CD1c-positive myeloid dendritic cell (primary cell): Measurements from ENCODE around the gene MIA2.
"Not testable (repeated sequence)": the region's sequence is repeated elsewhere in the genome, so short reads cannot be mapped to it uniquely, and the experiment has no call there.

ENCODE experiments used
- DNase-seq: peaks from one replicate; pipeline ENCODE4 v3.0.0-alpha.2; 2016; ENCODE audit errors: extremely low spot score

MIA2 gene

GRCh38 chr14:39268393-39268792, 34.7 kb downstream of the MIA2 start:
- no peak for DNase-seq

- no peak for DNase-seq
Observed at GRCh38 chr14:39272918-39273317, 39.2 kb downstream of the MIA2 start.

- no peak for DNase-seq
Observed at GRCh38 chr14:39275395-39275794, 41.7 kb downstream of the MIA2 start.

- no peak for DNase-seq
Observed at GRCh38 chr14:39276005-39276404, 42.3 kb downstream of the MIA2 start.

GRCh38 chr14:39276579-39277114, 42.9 kb downstream of the MIA2 start:
- no peak for DNase-seq

- no peak for DNase-seq
Observed at GRCh38 chr14:39279515-39279914, 45.8 kb downstream of the MIA2 start.

GRCh38 chr14:39280678-39281077, 47.0 kb downstream of the MIA2 start:
- not testable (repeated sequence) for DNase-seq

- DNase-seq, result no peak
Observed at GRCh38 chr14:39289523-39289922, 55.8 kb downstream of the MIA2 start.

GRCh38 chr14:39291701-39292100, 58.0 kb downstream of the MIA2 start:
- DNase-seq, result no peak

- DNase-seq, result no peak
Observed at GRCh38 chr14:39293629-39294028, 59.9 kb downstream of the MIA2 start.

GRCh38 chr14:39300389-39300788, 66.7 kb downstream of the MIA2 start:
- DNase-seq, result not testable (repeated sequence)

GRCh38 chr14:39302124-39302810, 68.6 kb downstream of the MIA2 start:
- DNase-seq, result no peak

GRCh38 chr14:39303115-39303514, 69.4 kb downstream of the MIA2 start:
- DNase-seq, result no peak

- no peak for DNase-seq
Observed at GRCh38 chr14:39307815-39308214, 74.1 kb downstream of the MIA2 start.

- no peak for DNase-seq
Observed at GRCh38 chr14:39310051-39310450, 76.3 kb downstream of the MIA2 start.

GRCh38 chr14:39315859-39316444, 82.2 kb downstream of the MIA2 start:
- DNase-seq, result no peak

- no peak for DNase-seq
Observed at GRCh38 chr14:39316830-39317553, 83.3 kb downstream of the MIA2 start.

GRCh38 chr14:39318574-39318973, 84.9 kb downstream of the MIA2 start:
- DNase-seq, result no peak

GRCh38 chr14:39319381-39319780, 85.7 kb downstream of the MIA2 start:
- DNase-seq, result no peak

GRCh38 chr14:39320318-39320717, 86.6 kb downstream of the MIA2 start:
- no peak for DNase-seq

- DNase-seq, result no peak
Observed at GRCh38 chr14:39322807-39323206, 89.1 kb downstream of the MIA2 start.

GRCh38 chr14:39324097-39324496, 90.4 kb downstream of the MIA2 start:
- no peak for DNase-seq

GRCh38 chr14:39339003-39339402, 105.3 kb downstream of the MIA2 start:
- no peak for DNase-seq
